ENCODE measurements around the gene HYKK. TPM values are rescaled to one million over a fixed set of nuclear protein-coding genes. Genes with fewer than 3 reads are reported as not detected.
A peak's percentile ranks its signal among the peaks of the same experiment; 100 is the strongest.

Gene HYKK
- total and polyA plus RNA-seq, 2 of the 13 experiments (the other 11 are each of a cell fraction or from before 2014, with no cell fraction given): 3.5 to 5.4 TPM

DNA sequence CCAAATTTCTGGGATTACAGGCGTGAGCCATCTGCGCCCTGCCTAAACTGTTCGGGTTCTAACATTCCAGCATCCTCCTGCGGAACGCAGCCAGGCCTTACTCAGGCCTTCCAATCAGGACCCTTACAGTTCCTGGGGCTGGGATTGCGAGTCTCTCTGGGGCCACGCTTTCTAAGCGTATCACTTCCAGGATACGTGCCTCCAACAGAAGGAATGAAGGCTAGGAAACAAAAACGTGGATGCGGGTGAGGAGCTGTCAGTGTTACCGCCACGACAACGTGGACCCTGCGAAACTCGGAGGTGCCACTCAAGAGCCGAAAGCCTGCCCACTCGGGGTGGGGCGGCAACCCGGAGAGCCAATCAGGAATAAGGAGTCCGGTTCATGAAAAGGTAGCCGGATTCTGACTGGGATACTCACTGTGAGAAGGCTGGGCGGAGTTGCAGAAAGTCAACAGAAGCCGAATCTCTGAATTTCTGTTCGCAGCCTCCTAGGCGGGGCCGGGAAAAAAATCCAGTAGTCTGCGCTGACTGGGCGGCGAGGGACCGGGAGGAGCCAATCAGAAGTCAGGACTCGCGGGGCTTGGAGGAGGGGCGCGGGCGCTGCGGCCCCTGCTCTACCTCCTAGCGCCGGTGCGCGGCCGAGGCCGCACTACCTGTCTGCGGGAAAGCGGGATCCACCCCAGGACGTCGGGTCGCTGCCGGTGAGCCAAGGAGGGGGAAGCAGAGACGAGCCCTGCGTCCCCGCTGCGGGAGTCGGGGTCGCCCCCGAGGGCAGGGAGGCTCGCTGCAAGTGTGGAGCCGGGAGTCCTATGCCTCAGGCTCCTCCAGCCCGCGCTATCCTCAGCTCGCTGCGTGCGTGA, at the start of gene HYKK (continued):
- TF ChIP-seq, protein P1, sequence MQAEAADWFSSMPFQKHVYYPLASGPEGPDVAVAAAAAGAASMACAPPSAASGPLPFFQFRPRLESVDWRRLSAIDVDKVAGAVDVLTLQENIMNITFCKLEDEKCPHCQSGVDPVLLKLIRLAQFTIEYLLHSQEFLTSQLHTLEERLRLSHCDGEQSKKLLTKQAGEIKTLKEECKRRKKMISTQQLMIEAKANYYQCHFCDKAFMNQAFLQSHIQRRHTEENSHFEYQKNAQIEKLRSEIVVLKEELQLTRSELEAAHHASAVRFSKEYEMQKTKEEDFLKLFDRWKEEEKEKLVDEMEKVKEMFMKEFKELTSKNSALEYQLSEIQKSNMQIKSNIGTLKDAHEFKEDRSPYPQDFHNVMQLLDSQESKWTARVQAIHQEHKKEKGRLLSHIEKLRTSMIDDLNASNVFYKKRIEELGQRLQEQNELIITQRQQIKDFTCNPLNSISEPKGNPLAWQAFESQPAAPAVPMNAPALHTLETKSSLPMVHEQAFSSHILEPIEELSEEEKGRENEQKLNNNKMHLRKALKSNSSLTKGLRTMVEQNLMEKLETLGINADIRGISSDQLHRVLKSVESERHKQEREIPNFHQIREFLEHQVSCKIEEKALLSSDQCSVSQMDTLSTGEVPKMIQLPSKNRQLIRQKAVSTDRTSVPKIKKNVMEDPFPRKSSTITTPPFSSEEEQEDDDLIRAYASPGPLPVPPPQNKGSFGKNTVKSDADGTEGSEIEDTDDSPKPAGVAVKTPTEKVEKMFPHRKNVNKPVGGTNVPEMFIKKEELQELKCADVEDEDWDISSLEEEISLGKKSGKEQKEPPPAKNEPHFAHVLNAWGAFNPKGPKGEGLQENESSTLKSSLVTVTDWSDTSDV (CRISPR knock-in tag; IDR thresholded peaks at IDR 0.05): 0 out of 2 replicates have a peak, but pooled peaks have one; percentile 39
- TF ChIP-seq, protein P2, sequence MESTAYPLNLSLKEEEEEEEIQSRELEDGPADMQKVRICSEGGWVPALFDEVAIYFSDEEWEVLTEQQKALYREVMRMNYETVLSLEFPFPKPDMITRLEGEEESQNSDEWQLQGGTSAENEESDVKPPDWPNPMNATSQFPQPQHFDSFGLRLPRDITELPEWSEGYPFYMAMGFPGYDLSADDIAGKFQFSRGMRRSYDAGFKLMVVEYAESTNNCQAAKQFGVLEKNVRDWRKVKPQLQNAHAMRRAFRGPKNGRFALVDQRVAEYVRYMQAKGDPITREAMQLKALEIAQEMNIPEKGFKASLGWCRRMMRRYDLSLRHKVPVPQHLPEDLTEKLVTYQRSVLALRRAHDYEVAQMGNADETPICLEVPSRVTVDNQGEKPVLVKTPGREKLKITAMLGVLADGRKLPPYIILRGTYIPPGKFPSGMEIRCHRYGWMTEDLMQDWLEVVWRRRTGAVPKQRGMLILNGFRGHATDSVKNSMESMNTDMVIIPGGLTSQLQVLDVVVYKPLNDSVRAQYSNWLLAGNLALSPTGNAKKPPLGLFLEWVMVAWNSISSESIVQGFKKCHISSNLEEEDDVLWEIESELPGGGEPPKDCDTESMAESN (CRISPR knock-in tag; conservative IDR thresholded peaks at IDR 0.05): 0 out of 2 replicates have a peak, but pooled peaks have one; percentile 22
- peak; percentile 45; the same call in 1 of the 2 replicates for TF ChIP-seq ZNF574 (CRISPR knock-in tag; IDR thresholded peaks at IDR 0.05)
- TF ChIP-seq MYC (CRISPR knock-in tag; IDR thresholded peaks at IDR 0.05; ENCODE audit: borderline replicate concordance): peak; percentile 67; the same call in 1 of the 2 replicates
- TF ChIP-seq, protein P3, sequence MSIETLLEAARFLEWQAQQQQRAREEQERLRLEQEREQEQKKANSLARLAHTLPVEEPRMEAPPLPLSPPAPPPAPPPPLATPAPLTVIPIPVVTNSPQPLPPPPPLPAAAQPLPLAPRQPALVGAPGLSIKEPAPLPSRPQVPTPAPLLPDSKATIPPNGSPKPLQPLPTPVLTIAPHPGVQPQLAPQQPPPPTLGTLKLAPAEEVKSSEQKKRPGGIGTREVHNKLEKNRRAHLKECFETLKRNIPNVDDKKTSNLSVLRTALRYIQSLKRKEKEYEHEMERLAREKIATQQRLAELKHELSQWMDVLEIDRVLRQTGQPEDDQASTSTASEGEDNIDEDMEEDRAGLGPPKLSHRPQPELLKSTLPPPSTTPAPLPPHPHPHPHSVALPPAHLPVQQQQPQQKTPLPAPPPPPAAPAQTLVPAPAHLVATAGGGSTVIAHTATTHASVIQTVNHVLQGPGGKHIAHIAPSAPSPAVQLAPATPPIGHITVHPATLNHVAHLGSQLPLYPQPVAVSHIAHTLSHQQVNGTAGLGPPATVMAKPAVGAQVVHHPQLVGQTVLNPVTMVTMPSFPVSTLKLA (IDR thresholded peaks at IDR 0.05): peak; percentile 72
- TF ChIP-seq, protein P4, sequence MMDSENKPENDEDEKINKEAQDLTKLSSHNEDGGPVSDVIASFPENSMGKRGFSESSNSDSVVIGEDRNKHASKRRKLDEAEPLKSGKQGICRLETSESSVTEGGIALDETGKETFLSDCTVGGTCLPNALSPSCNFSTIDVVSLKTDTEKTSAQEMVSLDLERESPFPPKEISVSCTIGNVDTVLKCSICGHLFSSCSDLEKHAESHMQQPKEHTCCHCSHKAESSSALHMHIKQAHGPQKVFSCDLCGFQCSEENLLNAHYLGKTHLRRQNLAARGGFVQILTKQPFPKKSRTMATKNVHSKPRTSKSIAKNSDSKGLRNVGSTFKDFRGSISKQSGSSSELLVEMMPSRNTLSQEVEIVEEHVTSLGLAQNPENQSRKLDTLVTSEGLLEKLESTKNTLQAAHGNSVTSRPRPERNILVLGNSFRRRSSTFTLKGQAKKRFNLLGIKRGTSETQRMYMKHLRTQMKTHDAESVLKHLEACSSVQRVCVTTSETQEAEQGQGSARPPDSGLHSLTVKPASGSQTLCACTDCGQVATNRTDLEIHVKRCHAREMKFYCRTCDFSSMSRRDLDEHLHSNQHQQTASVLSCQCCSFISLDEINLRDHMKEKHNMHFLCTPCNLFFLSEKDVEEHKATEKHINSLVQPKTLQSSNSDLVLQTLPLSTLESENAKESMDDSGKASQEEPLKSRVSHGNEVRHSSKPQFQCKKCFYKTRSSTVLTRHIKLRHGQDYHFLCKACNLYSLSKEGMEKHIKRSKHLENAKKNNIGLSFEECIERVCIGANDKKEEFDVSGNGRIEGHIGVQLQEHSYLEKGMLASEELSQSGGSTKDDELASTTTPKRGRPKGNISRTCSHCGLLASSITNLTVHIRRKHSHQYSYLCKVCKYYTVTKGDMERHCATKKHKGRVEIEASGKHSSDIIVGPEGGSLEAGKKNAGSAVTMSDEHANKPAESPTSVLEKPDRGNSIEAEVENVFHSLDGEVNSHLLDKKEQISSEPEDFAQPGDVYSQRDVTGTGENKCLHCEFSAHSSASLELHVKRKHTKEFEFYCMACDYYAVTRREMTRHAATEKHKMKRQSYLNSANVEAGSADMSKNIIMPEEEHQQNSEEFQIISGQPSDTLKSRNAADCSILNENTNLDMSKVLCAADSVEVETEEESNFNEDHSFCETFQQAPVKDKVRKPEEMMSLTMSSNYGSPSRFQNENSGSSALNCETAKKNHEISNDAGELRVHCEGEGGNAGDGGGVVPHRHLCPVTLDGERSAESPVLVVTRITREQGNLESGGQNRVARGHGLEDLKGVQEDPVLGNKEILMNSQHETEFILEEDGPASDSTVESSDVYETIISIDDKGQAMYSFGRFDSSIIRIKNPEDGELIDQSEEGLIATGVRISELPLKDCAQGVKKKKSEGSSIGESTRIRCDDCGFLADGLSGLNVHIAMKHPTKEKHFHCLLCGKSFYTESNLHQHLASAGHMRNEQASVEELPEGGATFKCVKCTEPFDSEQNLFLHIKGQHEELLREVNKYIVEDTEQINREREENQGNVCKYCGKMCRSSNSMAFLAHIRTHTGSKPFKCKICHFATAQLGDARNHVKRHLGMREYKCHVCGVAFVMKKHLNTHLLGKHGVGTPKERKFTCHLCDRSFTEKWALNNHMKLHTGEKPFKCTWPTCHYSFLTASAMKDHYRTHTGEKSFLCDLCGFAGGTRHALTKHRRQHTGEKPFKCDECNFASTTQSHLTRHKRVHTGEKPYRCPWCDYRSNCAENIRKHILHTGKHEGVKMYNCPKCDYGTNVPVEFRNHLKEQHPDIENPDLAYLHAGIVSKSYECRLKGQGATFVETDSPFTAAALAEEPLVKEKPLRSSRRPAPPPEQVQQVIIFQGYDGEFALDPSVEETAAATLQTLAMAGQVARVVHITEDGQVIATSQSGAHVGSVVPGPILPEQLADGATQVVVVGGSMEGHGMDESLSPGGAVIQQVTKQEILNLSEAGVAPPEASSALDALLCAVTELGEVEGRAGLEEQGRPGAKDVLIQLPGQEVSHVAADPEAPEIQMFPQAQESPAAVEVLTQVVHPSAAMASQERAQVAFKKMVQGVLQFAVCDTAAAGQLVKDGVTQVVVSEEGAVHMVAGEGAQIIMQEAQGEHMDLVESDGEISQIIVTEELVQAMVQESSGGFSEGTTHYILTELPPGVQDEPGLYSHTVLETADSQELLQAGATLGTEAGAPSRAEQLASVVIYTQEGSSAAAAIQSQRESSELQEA (CRISPR knock-in tag; IDR thresholded peaks at IDR 0.05; ENCODE audit: not compliant biosample characterization): no peak
- peak; percentile 48; the same call in 1 of the 2 replicates for TF ChIP-seq ZNF709 (CRISPR knock-in tag; IDR thresholded peaks at IDR 0.05)

All from HepG2 (cell line).